HepG2 (cell line): Measurements from ENCODE around the gene LCN12. TPM values are rescaled to one million over a fixed set of nuclear protein-coding genes. Genes with fewer than 3 reads are reported as not detected.

ENCODE experiments used
- ATAC-seq: fragments of 200-7000 bp; cut with Tn5 transposase; 3 replicates; pipeline ENCODE4 v1.9.1; 2020; ENCODE audit warnings: mild to moderate bottlenecking, moderate library complexity
- BruUV-seq: library from RNA; stranded (reverse); fragments of 400-500 nt; replicated peaks from 2 replicates; lab custom pipeline; 2021; lab: Mats Ljungman, UMichigan
- CTCF ChIA-PET: fragments of 300-600 bp; formaldehyde crosslinking; extraction: SDS; loops from one replicate; lab custom pipeline; 2021; ENCODE audit warnings: low total read pairs, inconsistent platforms, low intra/inter-chr PET ratio; lab: Yijun Ruan, JAX
- POLR2A ChIA-PET: fragments of 350-600 bp; sonication (Branson Sonifier 250); formaldehyde crosslinking; loops from one replicate; lab custom pipeline; 2020; ENCODE audit warnings: antibody characterized with exemption, inconsistent platforms; lab: Yijun Ruan, JAX
- DNase-seq: peaks from one replicate; pipeline ENCODE4 v3.0.0-alpha.2; 2015; ENCODE audit warnings: low spot score
- FAIRE-seq: peaks from 3 replicates; lab custom pipeline; 2011; peaks lifted over from hg19 to GRCh38; lab: Jason Lieb, UNC
- H2AFZ ChIP-seq: one replicate; pipeline ENCODE4 v1.6.1; 2011; ENCODE audit warnings: low read length, inconsistent platforms
- H3K27ac ChIP-seq: fragments of 300-600 bp; 3 replicates; pipeline ENCODE4 v1.8.0; 2011; ENCODE audit warnings: mixed run types, mild to moderate bottlenecking, mixed read lengths, low read length, inconsistent platforms; ENCODE audit not compliant: insufficient read depth; ENCODE audit errors: extremely low read length
- H3K27me3 ChIP-seq, 2 experiments: fragments of 200-600 bp in 1 of 2; 2 replicates in 1 of 2; 3 replicates in 1 of 2; pipeline versions ENCODE4 v1.6.0 to v1.8.0; 2011; ENCODE audit warnings: low read length in 2 of 2, mild to moderate bottlenecking in 2 of 2, moderate library complexity in 2 of 2, inconsistent platforms in 1 of 2; ENCODE audit not compliant: insufficient read depth in 2 of 2, control insufficient read depth in 1 of 2
- H3K36me3 ChIP-seq, 2 experiments: fragments of 200-600 bp in 1 of 2; replicated peaks in 1 of 2; 2 replicates in 1 of 2; 3 replicates in 1 of 2; pipeline versions ENCODE4 v1.5.1 to v1.8.0; 2011; ENCODE audit warnings: low read length in 2 of 2, inconsistent platforms in 1 of 2; ENCODE audit not compliant: insufficient read depth in 2 of 2, control insufficient read depth in 1 of 2
- H3K4me1 ChIP-seq: 2 replicates; pipeline ENCODE4 v1.5.1; 2012; ENCODE audit warnings: low read length, inconsistent platforms; ENCODE audit not compliant: insufficient read depth
- H3K4me2 ChIP-seq: 2 replicates; pipeline ENCODE4 v1.6.0; 2011; ENCODE audit warnings: low read depth, low read length, inconsistent platforms
- H3K4me3 ChIP-seq, 3 experiments: fragments of 200-600 bp in 1 of 3; sonication (generic), shearing (Covaris generic) in 1 of 3; replicated peaks in 1 of 3; 2 replicates each; pipeline ENCODE4 v1.5.1; 2011 to 2016; ENCODE audit warnings: low read length in 3 of 3, inconsistent platforms in 2 of 3, low read depth in 2 of 3, mild to moderate bottlenecking in 2 of 3, control low read depth in 1 of 3, mixed read lengths in 1 of 3; ENCODE audit not compliant: insufficient read depth in 1 of 3
- H3K79me2 ChIP-seq: one replicate; pipeline ENCODE4 v1.6.1; 2011; ENCODE audit warnings: low read length, inconsistent platforms; ENCODE audit not compliant: insufficient read depth
- H3K9ac ChIP-seq: 2 replicates; pipeline ENCODE4 v1.6.0; 2011; ENCODE audit warnings: mild to moderate bottlenecking, low read depth, low read length, inconsistent platforms; ENCODE audit not compliant: insufficient read depth
- H3K9me3 ChIP-seq: 2 replicates; pipeline ENCODE4 v1.5.1; 2012; ENCODE audit warnings: mild to moderate bottlenecking, low read length
- H4K20me1 ChIP-seq: 2 replicates; pipeline ENCODE4 v1.6.0; 2011; ENCODE audit warnings: inconsistent platforms, mild to moderate bottlenecking, low read length, moderate library complexity; ENCODE audit not compliant: insufficient read depth
- CCDC6 ChIP-seq: sonication (generic); formaldehyde crosslinking; IDR thresholded peaks from 2 replicates; pipeline ENCODE4 v1.8.1; 2022; ENCODE audit warnings: mild to moderate bottlenecking, missing genetic modification reagents, moderate library complexity
- CENPX ChIP-seq: sonication (generic); formaldehyde crosslinking; IDR thresholded peaks from 2 replicates; pipeline ENCODE4 v1.9.0; 2021; ENCODE audit warnings: mild to moderate bottlenecking, missing genetic modification reagents, moderate library complexity
- CREB1 ChIP-seq, 2 experiments: fragments of 450-650 bp in 1 of 2; IDR thresholded peaks; 2 replicates each; pipeline ENCODE4 v1.6.1; 2016 to 2017; ENCODE audit warnings: control low read depth in 1 of 2, mild to moderate bottlenecking in 1 of 2, missing compliant biosample characterization in 1 of 2, missing genetic modification characterization in 1 of 2
- EZH2 ChIP-seq: conservative IDR thresholded peaks from 2 replicates; pipeline ENCODE4 v1.6.1; 2012; ENCODE audit warnings: mild to moderate bottlenecking, low read depth, low read length, moderate library complexity
- IRX3 ChIP-seq: sonication (generic); formaldehyde crosslinking; IDR thresholded peaks from 2 replicates; pipeline ENCODE4 v1.8.1; 2023; ENCODE audit warnings: mild to moderate bottlenecking, low read depth, missing genetic modification reagents, borderline replicate concordance
- KAT2B ChIP-seq: fragments of 150-350 bp; IDR thresholded peaks from 2 replicates; pipeline ENCODE4 v1.6.1; 2014; ENCODE audit warnings: low read depth, low read length, borderline replicate concordance
- LCORL ChIP-seq, 2 experiments: fragments of 450-650 bp in 1 of 2; sonication (generic) in 1 of 2; formaldehyde crosslinking in 1 of 2; IDR thresholded peaks; 2 replicates each; pipeline versions ENCODE4 v1.5.0 to v1.6.1; 2017 to 2020; ENCODE audit warnings: antibody characterized with exemption in 1 of 2, missing genetic modification reagents in 1 of 2
- MAF1 ChIP-seq: sonication (generic); formaldehyde crosslinking; IDR thresholded peaks from 2 replicates; pipeline ENCODE4 v1.5.0; 2020; ENCODE audit warnings: missing genetic modification reagents, borderline replicate concordance
- NAIF1 ChIP-seq: sonication (generic); formaldehyde crosslinking; IDR thresholded peaks from 2 replicates; pipeline ENCODE4 v1.5.0; 2020; ENCODE audit warnings: mild to moderate bottlenecking, missing genetic modification reagents, borderline replicate concordance
- REL ChIP-seq: sonication (generic); formaldehyde crosslinking; conservative IDR thresholded peaks from 2 replicates; pipeline ENCODE4 v1.8.0; 2022; ENCODE audit warnings: mild to moderate bottlenecking, missing genetic modification reagents, moderate library complexity
- ZBTB1 ChIP-seq: sonication (generic); formaldehyde crosslinking; IDR thresholded peaks from 2 replicates; pipeline ENCODE4 v1.4.0; 2020; ENCODE audit warnings: missing genetic modification reagents, borderline replicate concordance
- ZBTB21 ChIP-seq: sonication (generic); formaldehyde crosslinking; IDR thresholded peaks from 2 replicates; pipeline ENCODE4 v1.4.0; 2020; ENCODE audit warnings: missing genetic modification reagents
- ZFP36 ChIP-seq: fragments of 150-350 bp; IDR thresholded peaks from 2 replicates; pipeline ENCODE4 v1.6.1; 2018; ENCODE audit warnings: borderline replicate concordance, low read length, low read depth; ENCODE audit not compliant: partially characterized antibody
- ZNF253 ChIP-seq: sonication (generic); formaldehyde crosslinking; IDR thresholded peaks from 2 replicates; pipeline ENCODE4 v1.8.0; 2022; ENCODE audit warnings: mild to moderate bottlenecking, missing genetic modification reagents, borderline replicate concordance
- ZNF761 ChIP-seq: sonication (generic); formaldehyde crosslinking; conservative IDR thresholded peaks from 2 replicates; pipeline ENCODE4 v1.4.0; 2020; ENCODE audit warnings: mild to moderate bottlenecking, missing genetic modification reagents
- ZNF766 ChIP-seq: sonication (generic); formaldehyde crosslinking; IDR thresholded peaks from 2 replicates; pipeline ENCODE4 v1.5.0; 2020; ENCODE audit warnings: missing genetic modification reagents, borderline replicate concordance
- WGBS: methylation state at CpG from one replicate; pipeline ENCODE4 v1.1.6; 2017; ENCODE audit warnings: low lambda C conversion rate; 5-methylcytosine and 5-hydroxymethylcytosine counted together
- in situ Hi-C: cut with HindIII; loops from 2 replicates; pipeline ENCODE4 v1.10.0; 2017; ENCODE audit warnings: low pct_unique_long_range_greater_than_20kb; ENCODE audit not compliant: extremely low pct_ligation_motif_present
- intact Hi-C: fragments of 100-400 bp; cut with micrococcal nuclease; formaldehyde crosslinking; loops from one replicate; pipeline ENCODE4 v1.10.0; 2022; ENCODE audit not compliant: unreplicated experiment
- polyA plus RNA-seq, 8 experiments: library from polyadenylated mRNA; depleted of rRNA in 3 of 8; stranded (reverse) in 7 of 8; unstranded in 1 of 8; fragments of >200 nt; fragmentation: Illumina TruSeq in 4 of 8; extraction: Trizol in 4 of 8; gene quantifications; 2 replicates each; pipeline versions ENCODE4 v1.2.1 to v1.2.3, GENCODE V29; 2011 to 2016; ENCODE audit warnings: low read depth in 4 of 8, missing spikeins in 1 of 8, mixed read lengths in 1 of 8; ENCODE audit not compliant: insufficient read depth in 1 of 8
- total RNA-seq, 5 experiments: library from RNA; depleted of rRNA; stranded (reverse); fragments of >200 nt; fragmentation: Illumina TruSeq; extraction: Trizol; gene quantifications; 2 replicates each; pipeline ENCODE4 v1.2.3, GENCODE V29; 2016; ENCODE audit warnings: low read depth in 1 of 5
- TF ChIP-seq, protein P1 (sequence below): IDR thresholded peaks from 2 replicates; pipeline ENCODE4 v1.6.1; 2016; ENCODE audit warnings: missing biosample characterization, missing genetic modification reagents, low read depth
- TF ChIP-seq, protein P2 (sequence below): sonication (generic); formaldehyde crosslinking; conservative IDR thresholded peaks from 2 replicates; pipeline ENCODE4 v1.4.0; 2020; ENCODE audit warnings: mild to moderate bottlenecking, missing genetic modification reagents, moderate library complexity

Gene LCN12
- total and polyA plus RNA-seq, 2 of the 13 experiments (the other 11 are each of a cell fraction or from before 2014, with no cell fraction given), result 3.4 to 6.9 TPM

DNA sequence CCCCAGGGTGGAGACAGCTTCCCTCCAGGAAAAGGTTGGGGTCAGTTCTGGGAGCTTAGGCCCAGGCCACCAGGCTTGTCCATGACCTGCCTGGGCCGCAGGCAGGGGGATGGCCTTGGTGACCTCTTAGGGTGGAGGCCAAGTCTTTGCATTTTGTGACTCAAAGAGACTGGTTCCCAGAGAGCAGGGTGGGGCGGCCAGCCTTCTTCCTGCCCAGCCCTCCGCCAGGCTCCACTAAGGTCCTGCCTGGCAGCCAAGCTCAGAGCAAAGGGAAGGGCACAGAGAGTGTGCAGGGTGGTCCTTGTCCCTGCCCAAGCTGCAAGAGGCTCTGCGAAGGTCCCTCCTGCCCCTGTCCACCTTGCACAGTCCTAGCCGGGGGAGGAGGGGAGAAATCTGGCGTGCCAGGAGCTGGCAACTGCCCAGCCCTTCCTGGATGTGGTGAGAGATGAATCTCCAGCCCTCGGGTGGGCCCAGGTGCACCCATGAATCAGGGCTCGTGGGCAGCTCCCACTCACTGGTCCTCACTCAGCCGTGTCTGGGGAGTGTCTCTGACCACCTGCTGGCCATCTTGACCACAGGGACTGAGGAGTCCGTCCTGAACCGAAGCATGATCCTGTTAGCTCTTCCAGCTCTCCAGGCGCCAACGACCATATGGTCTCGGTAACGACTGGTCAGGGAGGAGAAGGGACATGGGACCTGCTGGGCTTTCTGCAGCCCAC, 22.9 kb downstream of the LCN12 start:
- H3K9me3 ChIP-seq, result no peaks in the 10 kb centered on the region
- H4K20me1 ChIP-seq, result no peaks in the 10 kb centered on the region
- CTCF ChIA-PET, result no interaction called here
- H3K4me3 ChIP-seq, result no peak overlapping the region
- no TSS peak for BruUV-seq
- H3K4me1 ChIP-seq, result peaks cover 34% of the 10 kb centered on the region
- H3K36me3 ChIP-seq, result no peaks in the 10 kb centered on the region
- intact Hi-C loops (no loop called here), in situ Hi-C loops (no loop called here)
- peaks cover 22 to 71% of the 10 kb centered on the region in 2 experiments for H3K27me3 ChIP-seq
- no peak for TF ChIP-seq REL
- no peak for TF ChIP-seq ZNF766 (CRISPR knock-in tag)
- no peak for TF ChIP-seq ZNF253
- TF ChIP-seq ZBTB1 (CRISPR knock-in tag), result no peak
- TF ChIP-seq IRX3, result no peak
- no peak for TF ChIP-seq CENPX (CRISPR knock-in tag)
- TF ChIP-seq ZNF761 (CRISPR knock-in tag), result no peak
- TF ChIP-seq EZH2, result no peak
- no peak for TF ChIP-seq LCORL (IDR thresholded peaks at IDR 0.05)
- no peak for TF ChIP-seq LCORL (CRISPR knock-in tag; IDR thresholded peaks at IDR 0.05)
- TF ChIP-seq, protein P1, sequence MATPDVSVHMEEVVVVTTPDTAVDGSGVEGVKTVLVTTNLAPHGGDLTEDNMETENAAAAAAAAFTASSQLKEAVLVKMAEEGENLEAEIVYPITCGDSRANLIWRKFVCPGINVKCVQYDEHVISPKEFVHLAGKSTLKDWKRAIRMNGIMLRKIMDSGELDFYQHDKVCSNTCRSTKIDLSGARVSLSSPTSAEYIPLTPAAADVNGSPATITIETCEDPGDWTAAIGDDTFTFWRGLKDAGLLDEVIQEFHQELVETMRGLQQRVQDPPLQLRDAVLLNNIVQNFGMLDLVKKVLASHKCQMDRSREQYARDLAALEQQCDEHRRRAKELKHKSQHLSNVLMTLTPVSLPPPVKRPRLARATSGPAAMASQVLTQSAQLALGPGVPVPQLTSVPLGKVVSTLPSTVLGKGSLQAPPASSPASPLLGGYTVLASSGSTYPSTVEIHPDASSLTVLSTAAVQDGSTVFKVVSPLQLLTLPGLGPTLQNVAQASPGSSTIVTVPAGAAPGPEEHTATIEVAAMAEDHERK (CRISPR knock-in tag), result no peak
- TF ChIP-seq NAIF1 (CRISPR knock-in tag), result no peak
- TF ChIP-seq, protein P2, sequence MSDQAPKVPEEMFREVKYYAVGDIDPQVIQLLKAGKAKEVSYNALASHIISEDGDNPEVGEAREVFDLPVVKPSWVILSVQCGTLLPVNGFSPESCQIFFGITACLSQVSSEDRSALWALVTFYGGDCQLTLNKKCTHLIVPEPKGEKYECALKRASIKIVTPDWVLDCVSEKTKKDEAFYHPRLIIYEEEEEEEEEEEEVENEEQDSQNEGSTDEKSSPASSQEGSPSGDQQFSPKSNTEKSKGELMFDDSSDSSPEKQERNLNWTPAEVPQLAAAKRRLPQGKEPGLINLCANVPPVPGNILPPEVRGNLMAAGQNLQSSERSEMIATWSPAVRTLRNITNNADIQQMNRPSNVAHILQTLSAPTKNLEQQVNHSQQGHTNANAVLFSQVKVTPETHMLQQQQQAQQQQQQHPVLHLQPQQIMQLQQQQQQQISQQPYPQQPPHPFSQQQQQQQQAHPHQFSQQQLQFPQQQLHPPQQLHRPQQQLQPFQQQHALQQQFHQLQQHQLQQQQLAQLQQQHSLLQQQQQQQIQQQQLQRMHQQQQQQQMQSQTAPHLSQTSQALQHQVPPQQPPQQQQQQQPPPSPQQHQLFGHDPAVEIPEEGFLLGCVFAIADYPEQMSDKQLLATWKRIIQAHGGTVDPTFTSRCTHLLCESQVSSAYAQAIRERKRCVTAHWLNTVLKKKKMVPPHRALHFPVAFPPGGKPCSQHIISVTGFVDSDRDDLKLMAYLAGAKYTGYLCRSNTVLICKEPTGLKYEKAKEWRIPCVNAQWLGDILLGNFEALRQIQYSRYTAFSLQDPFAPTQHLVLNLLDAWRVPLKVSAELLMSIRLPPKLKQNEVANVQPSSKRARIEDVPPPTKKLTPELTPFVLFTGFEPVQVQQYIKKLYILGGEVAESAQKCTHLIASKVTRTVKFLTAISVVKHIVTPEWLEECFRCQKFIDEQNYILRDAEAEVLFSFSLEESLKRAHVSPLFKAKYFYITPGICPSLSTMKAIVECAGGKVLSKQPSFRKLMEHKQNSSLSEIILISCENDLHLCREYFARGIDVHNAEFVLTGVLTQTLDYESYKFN, result no peak
- TF ChIP-seq CREB1 (IDR thresholded peaks at IDR 0.05), result no peak
- no peak for TF ChIP-seq CREB1 (CRISPR knock-in tag; IDR thresholded peaks at IDR 0.05)
- TF ChIP-seq MAF1 (CRISPR knock-in tag), result no peak
- no peak for TF ChIP-seq ZBTB21 (CRISPR knock-in tag)
- TF ChIP-seq ZFP36, result no peak
- TF ChIP-seq KAT2B, result no peak
- no peak for TF ChIP-seq CCDC6 (CRISPR knock-in tag)
- H3K9ac ChIP-seq, result no peak overlapping the region
- FAIRE-seq (no peak), ATAC-seq (no peak), DNase-seq (no peak)
- WGBS, result 10% methylated on average over 2 of the region's 15 CpGs
- no peak overlapping the region for H3K27ac ChIP-seq
- no peaks in the 10 kb centered on the region for H3K79me2 ChIP-seq
- no peak overlapping the region for H3K4me2 ChIP-seq
- H2AFZ ChIP-seq, result no peak overlapping the region
- POLR2A ChIA-PET, result interaction anchor here (1.6 kb wide), 1 partner anchor 18 kb away, joined by 4 read pairs; the partner anchor contains the start of gene PAXX
